ENCODE results near the gene TTC28.

GRCh38 chr22:28031383-28031922 is 648.2 kb downstream of the TTC28 start:
- TF ChIP-seq POLR2AphosphoS5 (IDR thresholded peaks at IDR 0.05) (no peak), CTCF (IDR thresholded peaks at IDR 0.05) (no peak), POLR2A (IDR thresholded peaks at IDR 0.05) (no peak)

All from sigmoid colon (tissue), 4 donors.